PC-3 (cell line): ENCODE measurements around the gene C1S.
"Not testable (repeated sequence)": the region's sequence is repeated elsewhere in the genome, so short reads cannot be mapped to it uniquely, and the experiment has no call there.

ENCODE experiments used
- CTCF ChIP-seq: fragments of 300-600 bp; sonication (generic); conservative IDR thresholded peaks from 2 replicates; pipeline ENCODE4 v1.5.1; 2017; ENCODE audit warnings: antibody characterized with exemption, low read depth, mild to moderate bottlenecking, low read length
- EZH2 ChIP-seq: fragments of 300-600 bp; sonication (generic); IDR thresholded peaks from one replicate; pipeline ENCODE4 v1.6.1; 2017; ENCODE audit warnings: antibody characterized with exemption, mild to moderate bottlenecking, low read length; ENCODE audit not compliant: unreplicated experiment
- EZH2phosphoT487 ChIP-seq: fragments of 300-600 bp; sonication (generic); IDR thresholded peaks from 2 replicates; pipeline ENCODE4 v1.6.1; 2018; ENCODE audit warnings: mild to moderate bottlenecking, antibody characterized with exemption, low read length, borderline replicate concordance

DNA sequence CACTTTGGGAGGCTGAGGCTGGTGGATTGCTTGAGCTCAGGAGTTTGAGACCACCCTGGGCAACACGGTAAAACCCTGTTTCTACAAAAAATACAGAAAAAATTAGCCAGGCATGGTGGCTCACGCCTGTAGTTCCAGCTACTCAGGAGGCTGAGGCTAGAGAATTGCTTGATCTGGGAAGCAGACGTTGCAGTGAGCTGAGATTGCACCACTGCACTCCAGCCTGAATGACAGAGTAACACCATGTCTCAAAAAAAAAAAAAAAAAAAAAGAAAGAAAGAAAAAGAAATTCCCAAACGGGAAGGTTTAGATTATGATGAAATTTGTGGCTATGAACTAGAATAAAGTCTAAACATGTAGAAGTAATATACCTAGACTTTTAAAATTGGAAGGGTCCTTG, 49.1 kb upstream of the C1S start:
- not testable (repeated sequence) for TF ChIP-seq CTCF, EZH2phosphoT487, EZH2
